Middle frontal gyrus (tissue), 1 donor: ENCODE data around the gene ASCC3.
A peak's percentile ranks its signal among the peaks of the same experiment; 100 is the strongest.

Experiments
- DNase-seq: peaks from one replicate; pipeline ENCODE4 v3.0.0-alpha.2; 2015; ENCODE audit warnings: low spot score; ENCODE audit errors: extremely low spot score

The ASCC3 gene, protein sequence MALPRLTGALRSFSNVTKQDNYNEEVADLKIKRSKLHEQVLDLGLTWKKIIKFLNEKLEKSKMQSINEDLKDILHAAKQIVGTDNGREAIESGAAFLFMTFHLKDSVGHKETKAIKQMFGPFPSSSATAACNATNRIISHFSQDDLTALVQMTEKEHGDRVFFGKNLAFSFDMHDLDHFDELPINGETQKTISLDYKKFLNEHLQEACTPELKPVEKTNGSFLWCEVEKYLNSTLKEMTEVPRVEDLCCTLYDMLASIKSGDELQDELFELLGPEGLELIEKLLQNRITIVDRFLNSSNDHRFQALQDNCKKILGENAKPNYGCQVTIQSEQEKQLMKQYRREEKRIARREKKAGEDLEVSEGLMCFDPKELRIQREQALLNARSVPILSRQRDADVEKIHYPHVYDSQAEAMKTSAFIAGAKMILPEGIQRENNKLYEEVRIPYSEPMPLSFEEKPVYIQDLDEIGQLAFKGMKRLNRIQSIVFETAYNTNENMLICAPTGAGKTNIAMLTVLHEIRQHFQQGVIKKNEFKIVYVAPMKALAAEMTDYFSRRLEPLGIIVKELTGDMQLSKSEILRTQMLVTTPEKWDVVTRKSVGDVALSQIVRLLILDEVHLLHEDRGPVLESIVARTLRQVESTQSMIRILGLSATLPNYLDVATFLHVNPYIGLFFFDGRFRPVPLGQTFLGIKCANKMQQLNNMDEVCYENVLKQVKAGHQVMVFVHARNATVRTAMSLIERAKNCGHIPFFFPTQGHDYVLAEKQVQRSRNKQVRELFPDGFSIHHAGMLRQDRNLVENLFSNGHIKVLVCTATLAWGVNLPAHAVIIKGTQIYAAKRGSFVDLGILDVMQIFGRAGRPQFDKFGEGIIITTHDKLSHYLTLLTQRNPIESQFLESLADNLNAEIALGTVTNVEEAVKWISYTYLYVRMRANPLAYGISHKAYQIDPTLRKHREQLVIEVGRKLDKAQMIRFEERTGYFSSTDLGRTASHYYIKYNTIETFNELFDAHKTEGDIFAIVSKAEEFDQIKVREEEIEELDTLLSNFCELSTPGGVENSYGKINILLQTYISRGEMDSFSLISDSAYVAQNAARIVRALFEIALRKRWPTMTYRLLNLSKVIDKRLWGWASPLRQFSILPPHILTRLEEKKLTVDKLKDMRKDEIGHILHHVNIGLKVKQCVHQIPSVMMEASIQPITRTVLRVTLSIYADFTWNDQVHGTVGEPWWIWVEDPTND (N-terminal part only)

DNA sequence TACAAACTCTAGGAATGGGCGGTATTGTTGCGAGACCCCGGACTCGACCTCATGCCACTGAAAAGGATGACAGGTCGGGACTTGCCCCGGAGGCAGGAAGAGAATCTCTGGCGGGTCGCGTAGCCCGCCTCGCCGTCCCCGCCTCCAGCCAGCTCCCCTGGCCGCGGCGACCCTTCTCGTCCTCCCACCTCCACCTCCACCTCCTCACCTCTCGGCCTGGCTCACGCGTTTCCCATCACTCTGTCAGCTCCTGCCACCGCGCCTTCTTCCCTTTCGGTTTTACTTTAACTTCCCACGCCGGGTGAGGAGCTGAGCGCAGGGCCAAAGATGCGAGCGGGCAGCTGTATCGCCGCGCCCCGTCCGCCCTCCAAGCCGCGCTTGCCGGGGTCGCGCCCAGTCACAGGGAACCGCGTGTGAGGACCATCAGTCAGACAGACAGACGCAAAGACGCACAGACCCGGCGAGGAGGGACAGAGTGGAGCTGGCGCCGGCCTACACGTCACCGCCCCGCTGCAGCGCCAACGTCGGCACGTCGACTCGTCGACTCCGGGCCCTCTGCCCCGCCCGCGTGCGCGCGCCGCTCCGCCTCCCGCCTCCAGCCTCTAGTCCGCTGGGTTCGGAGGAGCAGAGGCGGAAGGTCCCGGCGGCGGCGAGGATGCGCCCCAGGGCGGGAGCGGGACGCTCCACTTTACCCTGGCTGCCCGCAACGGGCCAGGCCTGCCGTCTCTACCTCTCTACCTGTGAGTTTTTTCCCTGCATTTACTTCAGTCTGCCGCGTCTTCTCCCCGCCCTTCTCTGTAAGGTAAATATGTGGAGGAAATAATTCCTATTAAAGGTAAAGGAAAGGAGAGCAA is at the start of gene ASCC3:
Gene ASCC3 (minus strand): TSS at position 477 of the 854 bp plus-strand sequence. CDS start 13,332 bp downstream, outside the sequence.
- DNase-seq: peak; percentile 82

DNA sequence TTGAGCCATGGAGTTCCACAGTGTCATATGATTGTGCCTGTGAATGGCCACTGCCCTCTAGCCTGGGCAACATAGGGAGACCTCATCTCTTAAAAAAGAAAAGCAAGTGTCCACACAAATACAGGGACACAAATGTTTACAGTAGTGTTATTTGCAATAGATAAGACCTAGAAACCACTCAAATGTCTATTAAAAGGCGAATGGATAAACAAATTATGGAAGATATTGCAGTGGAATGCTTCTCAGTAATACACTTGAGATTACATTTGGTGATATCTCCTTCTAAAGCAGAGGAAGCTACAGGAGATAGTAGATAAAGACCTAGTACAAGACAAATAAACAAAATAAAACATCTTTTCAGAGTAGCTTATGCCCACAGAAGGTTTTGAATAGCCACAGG is 44.6 kb upstream of the ASCC3 start:
- DNase-seq: no peak

DNA sequence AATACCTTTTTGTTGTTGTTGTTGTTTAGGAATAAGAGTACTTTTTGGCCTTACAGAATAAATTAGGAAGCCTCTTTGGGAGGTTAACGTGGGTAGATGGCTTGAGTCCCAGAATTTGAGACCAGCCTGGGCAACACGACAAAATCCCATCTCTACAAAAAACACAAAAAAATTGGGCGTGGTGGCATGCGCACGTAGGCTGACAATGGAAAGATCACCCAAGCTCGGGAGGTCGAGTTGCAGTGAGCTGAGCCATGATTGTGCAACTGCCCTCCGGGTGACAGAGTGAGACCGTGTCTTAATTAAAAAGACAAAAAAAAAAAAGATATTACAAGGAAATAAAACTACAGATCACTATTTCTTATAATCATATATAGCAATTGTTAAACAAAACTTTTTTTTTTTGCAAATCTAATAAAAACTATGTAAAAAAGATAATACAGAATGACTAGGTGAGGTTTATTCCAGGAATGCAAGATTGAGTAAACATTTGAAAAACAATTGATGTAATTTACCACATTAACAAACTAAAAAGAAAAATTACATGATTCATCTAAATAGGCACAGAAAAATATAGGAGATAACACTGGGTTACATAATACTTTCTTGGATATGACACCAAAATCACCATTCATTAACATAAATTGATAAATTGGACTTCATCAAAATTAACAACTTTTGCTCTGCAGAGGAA is 43.6 kb upstream of the ASCC3 start:
- DNase-seq: no peak

DNA sequence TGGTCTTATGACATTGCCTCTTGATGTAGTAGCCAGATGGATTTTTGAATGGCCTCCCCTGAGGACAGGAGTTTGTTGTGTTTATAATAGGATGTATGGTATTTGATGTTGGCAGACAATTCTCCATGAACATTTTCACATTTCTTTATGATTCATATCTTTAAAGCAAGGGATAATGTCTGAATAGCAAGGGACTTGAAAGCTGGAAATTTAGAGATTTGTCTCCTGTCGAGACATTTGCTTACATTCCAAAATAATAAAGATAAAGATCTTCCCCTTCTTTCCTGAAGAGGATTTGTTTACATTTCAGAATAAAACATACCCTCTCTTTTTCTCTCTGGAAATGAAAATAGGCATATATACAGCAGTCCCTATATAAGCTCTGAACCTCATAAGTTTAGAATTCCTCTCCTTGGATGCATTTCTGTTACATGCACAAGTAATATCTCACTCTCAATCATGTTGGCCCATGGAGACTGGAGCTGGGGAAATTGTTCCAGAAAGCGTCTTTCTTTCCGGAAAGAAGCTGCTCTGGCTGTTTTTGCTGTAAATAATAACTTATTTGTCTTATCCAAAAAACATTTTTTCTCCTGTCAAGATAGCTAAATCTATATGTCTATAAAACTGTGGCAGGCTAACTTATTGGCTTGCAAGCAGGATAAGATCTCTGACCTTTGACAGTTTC is 42.5 kb upstream of the ASCC3 start:
- no peak for DNase-seq

DNA sequence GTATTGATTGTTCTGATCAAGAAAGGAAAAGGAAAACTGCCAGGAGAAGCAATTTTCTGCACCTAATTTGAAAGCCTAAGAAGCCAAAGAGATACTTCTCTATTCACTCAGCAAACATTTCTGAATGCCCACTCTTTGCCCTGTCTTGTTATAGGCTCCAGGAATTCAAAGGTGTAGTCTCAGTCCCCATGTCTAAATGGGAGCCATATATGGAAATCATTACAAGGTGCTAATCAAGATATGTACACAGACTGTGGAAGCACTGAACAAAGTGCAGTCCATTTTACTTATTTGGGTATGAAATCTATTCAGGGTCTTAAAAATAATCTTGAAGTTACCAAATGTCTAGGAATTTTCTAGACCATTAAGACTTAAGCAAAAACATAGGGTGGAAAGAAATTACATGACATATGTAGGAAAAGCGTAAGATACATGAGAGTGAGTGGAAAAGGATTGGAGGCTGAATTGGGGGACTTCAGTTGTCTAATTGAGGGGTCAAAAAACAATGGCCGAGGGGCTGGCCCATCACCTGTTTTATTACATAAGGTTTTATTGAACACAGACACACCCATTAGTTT is 39.0 kb upstream of the ASCC3 start:
- no peak for DNase-seq

DNA sequence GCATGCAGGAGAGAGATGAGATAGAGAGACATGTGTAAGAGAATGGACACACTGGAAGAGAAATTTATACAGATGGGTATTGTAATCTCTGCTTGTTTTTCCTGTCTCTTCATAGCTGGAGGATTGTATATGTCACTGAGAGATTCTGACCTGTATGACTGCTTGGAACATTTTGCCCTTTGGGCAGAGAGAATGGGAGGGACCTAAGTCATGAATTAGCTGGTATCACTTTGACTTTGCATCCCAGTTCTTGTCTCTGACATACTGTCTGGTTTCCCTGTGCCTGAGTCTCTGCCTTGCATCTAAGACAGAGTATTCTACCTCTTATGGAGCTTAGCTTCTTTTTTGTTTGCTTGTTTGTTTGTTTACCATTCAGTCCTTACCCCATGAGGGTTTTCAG is 37.0 kb upstream of the ASCC3 start:
- no peak for DNase-seq

DNA sequence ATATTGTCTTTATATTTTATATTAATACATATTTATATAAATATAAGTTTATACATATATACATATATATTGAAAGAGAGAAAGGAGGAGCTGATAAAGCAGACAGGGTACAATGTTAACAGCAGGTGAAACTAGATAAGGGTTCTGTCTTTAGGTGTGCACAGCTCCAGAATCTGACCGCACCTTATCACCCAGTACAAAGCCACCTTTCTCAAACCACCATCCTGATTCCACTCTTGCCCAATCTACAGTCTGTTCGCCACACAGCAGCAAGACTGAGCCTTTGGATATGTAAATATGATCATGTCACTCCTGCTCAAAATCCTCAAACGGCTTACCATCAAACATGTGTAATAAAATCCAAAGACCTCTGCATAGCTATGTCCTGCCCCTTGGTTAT is 34.7 kb upstream of the ASCC3 start:
- no peak for DNase-seq

DNA sequence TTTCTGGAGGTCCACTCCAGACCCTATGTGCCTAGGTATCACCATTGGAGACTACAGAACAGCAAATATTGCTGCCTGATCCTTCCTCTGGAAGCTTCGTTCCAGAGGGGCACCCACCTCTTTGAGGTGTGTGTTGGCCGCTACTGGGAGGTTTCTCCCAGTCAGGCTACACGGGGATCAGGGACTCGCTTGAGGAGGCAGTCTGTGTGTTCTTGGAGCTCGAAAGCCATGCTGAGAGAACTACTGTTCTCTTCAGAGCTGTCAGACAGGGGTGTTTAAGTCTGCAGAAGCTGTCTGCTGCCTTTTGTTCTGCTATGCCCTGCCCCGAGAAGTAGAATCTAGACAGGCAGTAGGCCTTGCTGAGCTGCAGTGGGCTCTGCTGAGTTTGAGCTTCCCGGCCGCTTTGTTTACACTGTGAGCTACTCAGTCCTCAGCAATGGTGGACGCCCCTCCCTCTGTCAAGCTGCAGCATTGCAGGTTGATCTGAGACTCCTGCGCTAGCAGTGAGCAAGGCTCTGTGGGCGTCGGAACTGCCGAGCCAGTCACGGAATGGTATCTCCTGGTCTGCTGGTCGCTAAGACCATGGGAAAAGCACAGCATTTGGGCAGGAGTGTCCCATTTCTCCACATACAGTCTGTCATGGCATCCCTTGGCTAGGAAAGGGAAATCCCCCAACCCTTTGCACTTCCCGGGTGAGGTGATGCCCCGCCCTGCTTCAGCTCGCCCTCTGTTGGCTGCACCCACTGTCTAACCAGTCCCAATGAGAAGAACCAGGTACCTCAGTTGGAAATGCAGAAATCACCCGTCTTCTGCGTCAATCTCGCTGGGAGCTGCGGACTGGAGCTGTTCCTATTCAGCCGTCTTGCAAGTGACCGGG is 32.5 kb upstream of the ASCC3 start:
- DNase-seq: no peak

DNA sequence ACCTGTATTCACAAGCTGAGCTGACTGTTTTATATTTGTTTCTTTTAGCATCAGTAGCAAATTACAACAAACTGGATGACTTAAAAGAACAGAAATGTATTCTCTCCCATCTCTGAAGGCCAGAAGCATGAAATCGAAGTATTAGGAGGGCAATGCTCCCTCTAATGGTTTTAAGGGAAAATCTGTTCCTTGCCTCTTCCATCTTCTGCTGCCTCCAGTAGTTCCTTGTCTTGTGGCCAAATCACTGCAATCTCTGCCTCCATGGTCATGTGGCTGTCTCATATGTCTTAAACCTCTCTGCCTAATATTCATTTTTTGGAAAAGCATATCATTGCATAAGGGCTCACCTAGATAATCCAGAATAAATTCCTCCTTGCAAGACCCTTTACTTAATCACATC is 25.2 kb upstream of the ASCC3 start:
- DNase-seq: no peak

DNA sequence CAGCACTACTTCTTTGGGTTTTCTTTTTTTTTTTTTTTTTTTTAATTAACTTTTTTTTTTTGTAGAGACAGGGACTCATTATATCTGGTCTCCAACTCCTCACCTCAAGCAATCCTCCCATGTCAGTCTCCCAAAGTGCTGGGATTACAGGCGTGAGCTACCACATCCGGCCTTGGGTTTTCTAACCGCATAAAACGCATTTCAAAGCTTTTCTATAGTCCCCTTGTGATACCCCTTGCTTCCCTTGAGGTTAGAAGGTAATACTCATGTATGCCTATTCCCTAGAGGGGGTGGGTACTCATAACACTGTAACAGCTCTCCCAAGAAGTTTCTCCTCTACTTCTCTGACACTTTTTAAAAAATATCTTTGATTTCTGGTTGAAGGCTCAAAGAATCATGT is 23.9 kb upstream of the ASCC3 start:
- no peak for DNase-seq

DNA sequence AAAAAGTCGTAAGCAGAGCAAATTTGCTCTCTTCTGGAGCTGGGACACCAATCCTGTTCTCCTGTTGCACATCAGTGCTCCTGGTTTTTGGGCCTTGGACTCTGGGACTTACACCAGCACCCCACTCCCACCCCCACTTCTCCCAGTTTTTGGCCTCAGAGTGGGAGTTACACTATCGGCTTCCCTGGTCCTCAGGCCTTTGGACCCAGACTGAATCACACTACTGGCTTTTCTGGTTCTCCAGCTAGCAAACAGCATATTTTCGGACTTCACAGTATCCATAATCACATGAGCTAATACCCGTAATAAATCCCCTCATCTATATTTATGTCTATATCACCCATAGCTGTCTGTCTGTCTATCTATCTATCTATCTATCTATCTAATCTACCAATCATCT is 23.2 kb upstream of the ASCC3 start:
- no peak for DNase-seq

DNA sequence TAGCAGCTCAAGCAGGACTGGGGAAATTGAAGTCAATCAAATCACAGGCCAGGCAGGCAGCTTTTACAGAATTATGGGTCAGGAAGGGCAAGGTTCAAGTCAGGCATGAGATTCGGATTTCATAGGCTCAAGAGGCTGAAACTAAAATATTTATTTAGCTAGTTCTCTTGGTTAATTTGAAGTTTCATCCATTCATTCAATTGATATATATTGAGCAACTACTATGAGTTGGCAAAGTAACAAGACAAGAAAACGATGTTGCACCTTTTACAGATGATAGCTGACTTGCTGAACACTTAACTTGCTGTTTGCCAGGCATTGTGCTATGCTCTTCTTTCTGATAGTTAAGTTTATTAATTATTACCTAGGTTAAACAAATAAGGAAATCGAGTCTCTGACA is 20.5 kb upstream of the ASCC3 start:
- no peak for DNase-seq

DNA sequence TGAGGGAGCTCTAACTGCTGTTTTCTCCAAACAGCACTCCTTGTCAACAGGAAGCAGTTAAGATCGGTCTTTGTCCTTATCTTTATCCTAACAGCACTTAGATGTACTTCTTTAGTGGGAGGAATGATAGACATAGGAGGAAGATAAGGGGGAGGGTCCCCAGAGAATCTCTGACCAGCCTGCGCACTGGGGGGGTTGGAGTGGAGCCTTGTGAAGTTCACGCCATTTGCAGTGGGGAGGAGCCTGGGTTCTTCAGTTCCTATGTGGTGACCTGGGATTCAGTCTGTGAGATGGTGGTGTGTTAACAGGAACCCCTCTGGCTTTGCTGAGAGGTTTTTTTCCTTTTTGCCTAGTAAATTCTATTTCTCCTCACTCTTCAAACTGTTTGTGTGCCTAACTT is 18.1 kb upstream of the ASCC3 start:
- DNase-seq: no peak

DNA sequence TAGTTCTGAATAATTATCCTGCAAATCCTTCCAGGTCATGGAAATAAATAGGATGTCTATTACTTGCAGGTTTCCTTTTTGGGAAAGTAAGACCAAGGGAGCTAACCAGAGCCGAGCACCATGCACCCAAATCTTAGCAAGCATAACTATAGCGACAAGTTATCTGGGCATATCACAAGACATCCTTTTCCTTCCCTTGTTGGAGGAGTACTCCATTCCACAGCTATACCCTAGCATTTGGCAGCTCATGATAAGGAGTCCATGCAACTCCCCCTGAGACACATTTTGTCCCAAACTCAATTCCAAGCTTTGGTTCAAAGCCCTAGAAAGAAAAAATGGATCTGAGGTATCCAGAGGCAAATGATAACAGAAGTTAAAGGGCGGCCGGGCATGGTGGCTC is 16.5 kb upstream of the ASCC3 start:
- DNase-seq: no peak

DNA sequence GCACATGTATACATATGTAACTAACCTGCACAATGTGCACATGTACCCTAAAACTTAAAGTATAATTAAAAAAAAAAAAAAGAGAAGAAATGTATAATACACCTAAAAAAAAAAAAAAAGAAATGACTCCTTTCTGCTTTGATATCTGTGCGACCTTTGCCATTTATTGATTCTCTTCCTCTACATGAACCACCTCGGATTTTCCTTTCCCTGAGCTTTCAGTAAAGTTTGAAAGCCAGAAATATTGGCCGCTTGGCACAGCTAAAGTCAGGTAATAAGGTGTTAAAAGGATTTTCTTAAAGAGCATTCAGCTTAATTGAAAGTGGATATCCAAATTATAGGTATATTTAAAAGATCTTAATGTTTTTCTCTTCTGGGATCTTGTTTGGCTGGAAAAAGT is 12.6 kb upstream of the ASCC3 start:
- DNase-seq: no peak

DNA sequence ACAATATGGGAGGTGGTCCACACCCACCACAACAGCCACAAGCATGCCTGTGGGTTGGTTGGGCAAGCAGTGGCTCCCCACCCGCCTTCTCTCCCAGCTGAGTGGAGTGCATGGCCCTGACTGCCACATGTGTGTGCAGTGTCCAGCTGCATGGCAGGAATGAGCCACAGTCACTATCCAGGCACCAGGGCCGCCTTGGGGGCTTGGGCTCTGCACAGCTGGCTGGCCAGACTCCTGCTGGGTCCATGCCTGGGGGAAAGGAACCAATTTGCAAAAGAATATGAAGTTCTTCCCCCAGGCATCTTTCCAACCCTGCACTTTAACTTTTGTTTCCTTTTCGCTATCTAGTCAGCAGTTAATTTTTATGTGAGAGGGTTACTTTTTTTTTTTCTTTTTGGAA is 11.6 kb upstream of the ASCC3 start:
- no peak for DNase-seq

DNA sequence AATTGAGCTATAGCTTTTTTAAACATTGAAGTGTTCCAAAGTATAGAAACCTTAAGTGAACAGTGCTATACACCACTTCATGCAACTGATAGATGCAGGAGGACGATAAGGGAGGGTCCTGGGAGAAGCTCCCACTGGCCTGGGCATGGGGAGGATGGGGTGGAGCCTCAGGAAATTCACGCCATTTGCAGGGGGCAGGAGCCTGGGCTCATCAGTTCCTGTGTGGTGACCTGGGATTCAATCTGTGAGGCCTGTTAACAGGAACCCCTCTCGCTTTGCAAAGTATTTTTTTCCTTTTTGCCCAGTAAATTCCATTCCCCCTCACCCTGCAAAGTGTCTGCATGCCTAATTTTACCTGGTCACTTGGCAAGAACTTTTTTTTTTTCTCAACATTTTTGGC is 11.0 kb upstream of the ASCC3 start:
- DNase-seq: no peak

DNA sequence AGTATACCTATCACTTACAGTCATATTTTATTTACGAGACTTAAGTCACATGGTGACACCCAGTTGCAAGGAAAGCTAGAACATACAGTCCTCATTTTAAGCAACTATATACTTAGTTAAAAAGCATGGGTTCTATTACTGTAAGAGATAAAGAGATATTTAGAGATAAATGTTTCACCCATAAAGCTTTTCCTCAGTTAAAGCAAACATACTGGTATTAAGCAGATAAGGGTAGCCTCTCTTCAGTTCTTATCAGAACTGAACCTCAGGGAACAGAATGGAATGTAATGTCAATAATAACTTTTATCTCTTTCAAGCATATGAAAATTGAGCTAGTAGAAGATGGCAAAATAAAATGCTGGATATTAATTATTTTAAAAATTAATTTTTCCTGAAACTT is 9.9 kb upstream of the ASCC3 start:
- DNase-seq: no peak
